K562 (cell line): ENCODE data around the gene CUTC. TPM values are rescaled to one million over a fixed set of nuclear protein-coding genes. Genes with fewer than 3 reads are reported as not detected.

Experiments
- ATAC-seq: fragments of 200-7000 bp; cut with Tn5 transposase; 3 replicates; pipeline ENCODE4 v1.9.1; 2020; ENCODE audit warnings: moderate library complexity
- BruUV-seq: library from RNA; stranded (reverse); fragments of 400-500 nt; replicated peaks from 2 replicates; lab custom pipeline; 2021; lab: Mats Ljungman, UMichigan
- CTCF ChIA-PET: fragments of 300-600 bp; formaldehyde crosslinking; extraction: SDS; loops from one replicate; lab custom pipeline; 2021; ENCODE audit warnings: low intra/inter-chr PET ratio; lab: Yijun Ruan, JAX
- POLR2A ChIA-PET: fragments of 300-600, 350-650 bp; sonication (Branson Sonifier 250); formaldehyde crosslinking; extraction: SDS; loops from one replicate; lab custom pipeline; 2021; ENCODE audit warnings: antibody characterized with exemption, inconsistent platforms; lab: Yijun Ruan, JAX
- DNase-seq, 4 experiments: peaks; one replicate each; pipeline versions ENCODE4 v3.0.0 to v3.0.0-alpha.2; 2011 to 2018; ENCODE audit warnings: low spot score in 3 of 4, mixed read lengths in 3 of 4; ENCODE audit errors: extremely low read depth in 1 of 4
- FAIRE-seq: peaks from 2 replicates; lab custom pipeline; 2011; peaks lifted over from hg19 to GRCh38; lab: Jason Lieb, UNC
- H2AFZ ChIP-seq: 2 replicates; pipeline ENCODE4 v1.6.0; 2011; ENCODE audit warnings: low read depth, low read length, control low read depth, inconsistent platforms
- H3K27ac ChIP-seq: fragments of 200-600 bp; 3 replicates; pipeline ENCODE4 v1.8.0; 2011; ENCODE audit warnings: low read depth, mild to moderate bottlenecking, control low read depth, inconsistent platforms, low read length, moderate library complexity, mixed read lengths; ENCODE audit errors: extremely low read depth
- H3K27me3 ChIP-seq, 2 experiments: fragments of 300-600 bp in 1 of 2; 2 replicates in 1 of 2; 3 replicates in 1 of 2; pipeline versions ENCODE4 v1.6.0 to v1.8.0; 2011; ENCODE audit warnings: inconsistent platforms in 2 of 2, low read length in 2 of 2, mild to moderate bottlenecking in 1 of 2, mixed read lengths in 1 of 2, moderate library complexity in 1 of 2; ENCODE audit not compliant: control insufficient read depth in 2 of 2, insufficient read depth in 2 of 2
- H3K36me3 ChIP-seq: fragments of 300-600 bp; 3 replicates; pipeline ENCODE4 v1.8.0; 2011; ENCODE audit warnings: mild to moderate bottlenecking, low read length, inconsistent platforms; ENCODE audit not compliant: control insufficient read depth, insufficient read depth
- H3K4me1 ChIP-seq, 2 experiments: fragments of 200-600 bp in 1 of 2; replicated peaks in 1 of 2; 2 replicates in 1 of 2; 3 replicates in 1 of 2; pipeline versions ENCODE4 v1.5.1 to v1.8.0; 2011; ENCODE audit warnings: inconsistent platforms in 2 of 2, low read length in 2 of 2, mild to moderate bottlenecking in 1 of 2, mixed read lengths in 1 of 2, moderate library complexity in 1 of 2; ENCODE audit not compliant: control insufficient read depth in 2 of 2, insufficient read depth in 2 of 2
- H3K4me2 ChIP-seq: 2 replicates; pipeline ENCODE4 v1.6.1; 2011; ENCODE audit warnings: low read length, control low read depth, inconsistent platforms, mixed read lengths; ENCODE audit not compliant: insufficient read depth
- H3K4me3 ChIP-seq: fragments of 200-600 bp; sonication (generic), shearing (Covaris generic); 2 replicates; pipeline ENCODE4 v1.5.1; 2016; ENCODE audit warnings: control low read depth, inconsistent platforms
- H3K79me2 ChIP-seq: fragments of 200-600 bp; 3 replicates; pipeline ENCODE4 v1.8.0; 2011; ENCODE audit warnings: low read length, inconsistent platforms; ENCODE audit not compliant: control insufficient read depth, insufficient read depth
- H3K9ac ChIP-seq, 2 experiments: 2 replicates each; pipeline versions ENCODE4 v1.6.0 to v1.6.1; 2011; ENCODE audit warnings: low read depth in 2 of 2, low read length in 2 of 2, control low read depth in 1 of 2, inconsistent platforms in 1 of 2, mild to moderate bottlenecking in 1 of 2, mixed read lengths in 1 of 2; ENCODE audit not compliant: insufficient read depth in 1 of 2
- H3K9me1 ChIP-seq: one replicate; pipeline ENCODE4 v1.6.0; 2011; ENCODE audit warnings: inconsistent platforms, mild to moderate bottlenecking, low read length, moderate library complexity; ENCODE audit not compliant: control insufficient read depth, insufficient read depth
- H3K9me3 ChIP-seq: replicated peaks from 2 replicates; pipeline ENCODE4 v1.5.1; 2011; ENCODE audit warnings: low read depth, low read length, inconsistent platforms; ENCODE audit not compliant: control insufficient read depth, insufficient read depth
- H4K20me1 ChIP-seq: replicated peaks from 2 replicates; pipeline ENCODE4 v1.6.1; 2011; ENCODE audit warnings: low read length, inconsistent platforms, mixed read lengths; ENCODE audit not compliant: control insufficient read depth, insufficient read depth
- FUS ChIP-seq: fragments of 200-400 bp; formaldehyde crosslinking; optimal IDR thresholded peaks from 2 replicates; pipeline ENCODE3; 2017; ENCODE audit warnings: low read depth, low read length
- MYNN ChIP-seq, 2 experiments: sonication (generic); formaldehyde crosslinking in 1 of 2; IDR thresholded peaks; 2 replicates each; pipeline versions ENCODE4 v1.5.0 to v1.6.1; 2016 to 2020; ENCODE audit warnings: antibody characterized with exemption in 1 of 2, missing genetic modification reagents in 1 of 2
- PHF20 ChIP-seq: fragments of 450-650 bp; IDR thresholded peaks from 2 replicates; pipeline ENCODE4 v1.6.1; 2018; ENCODE audit not compliant: partially characterized antibody
- PRMT5 ChIP-seq: sonication (generic); formaldehyde crosslinking; IDR thresholded peaks from 2 replicates; pipeline ENCODE4 v1.5.0; 2020; ENCODE audit warnings: missing genetic modification reagents
- RAD51 ChIP-seq: fragments of 450-650 bp; IDR thresholded peaks from 2 replicates; pipeline ENCODE4 v1.7.1; 2016; ENCODE audit warnings: low read depth, mild to moderate bottlenecking, borderline replicate concordance
- ZBTB7A ChIP-seq: IDR thresholded peaks from 2 replicates; pipeline ENCODE4 v1.6.1; 2011; ENCODE audit warnings: low read depth, mild to moderate bottlenecking, low read length, moderate library complexity, borderline replicate concordance; ENCODE audit not compliant: control insufficient read depth
- ZKSCAN8 ChIP-seq: fragments of 200-800 bp; sonication (Bioruptor generic); IDR thresholded peaks from 2 replicates; pipeline ENCODE4 v1.6.1; 2016; ENCODE audit warnings: missing genetic modification characterization, missing compliant biosample characterization
- ZNF143 ChIP-seq: sonication (generic); formaldehyde crosslinking; IDR thresholded peaks from 2 replicates; pipeline ENCODE4 v1.9.0; 2022; ENCODE audit warnings: mild to moderate bottlenecking, missing genetic modification reagents
- ZNF57 ChIP-seq: fragments of 450-650 bp; formaldehyde crosslinking; IDR thresholded peaks from 2 replicates; pipeline ENCODE4 v1.4.0; 2020; ENCODE audit warnings: mild to moderate bottlenecking, moderate library complexity
- WGBS: fragments of 100-300 bp; shearing (Covaris generic); methylation state at CpG from one replicate; pipeline ENCODE4 v1.1.6; 2016; ENCODE audit warnings: low coverage, mixed read lengths; ENCODE audit not compliant: insufficient coverage; ENCODE audit errors: missing lambda C conversion rate; 5-methylcytosine and 5-hydroxymethylcytosine counted together
- in situ Hi-C: fragments of 300-500 bp; cut with MboI; formaldehyde crosslinking; loops from 4 replicates; pipeline ENCODE4 v1.15.0; 2018; ENCODE audit warnings: inconsistent platforms, mixed read lengths
- intact Hi-C: fragments of 100-400 bp; cut with micrococcal nuclease; formaldehyde crosslinking; loops from 2 replicates; pipeline ENCODE4 v1.14.2; 2022
- polyA plus RNA-seq, 8 experiments: library from polyadenylated mRNA; depleted of rRNA in 4 of 8; stranded (reverse) in 5 of 8; unstranded in 3 of 8; fragments of >200 nt; fragmentation: Nextera tagmentation in 2 of 8; fragmentation: Illumina TruSeq in 1 of 8; extraction: Ambion mirVana in 2 of 8; extraction: Trizol in 1 of 8; gene quantifications; 2 replicates each; pipeline versions ENCODE4 v1.2.1 to v1.2.3, GENCODE V29; 2011 to 2014; ENCODE audit warnings: inconsistent platforms in 1 of 8, missing spikeins in 1 of 8
- total RNA-seq, 7 experiments: library from RNA; depleted of rRNA in 6 of 7; stranded (reverse); fragments of >200 nt in 6 of 7; fragmentation: Illumina TruSeq in 2 of 7; extraction: Trizol in 2 of 7; gene quantifications; 2 replicates each; pipeline versions ENCODE4 v1.2.1 to v1.2.3, GENCODE V29; 2011 to 2021; ENCODE audit warnings: low replicate concordance in 1 of 7
- TF ChIP-seq, protein P1 (sequence below): fragments of 250-450 bp; sonication (Bioruptor Pico); IDR thresholded peaks from 2 replicates; pipeline ENCODE4 v1.4.0; 2020; ENCODE audit warnings: mild to moderate bottlenecking, moderate library complexity
- TF ChIP-seq, protein P2 (sequence below): fragments of 450-650 bp; formaldehyde crosslinking; IDR thresholded peaks from 2 replicates; pipeline ENCODE4 v1.4.0; 2020; ENCODE audit warnings: mild to moderate bottlenecking, moderate library complexity
- TF ChIP-seq, protein P3 (sequence below): sonication (generic); formaldehyde crosslinking; IDR thresholded peaks from 2 replicates; pipeline ENCODE4 v1.8.0; 2022; ENCODE audit warnings: missing genetic modification reagents, mild to moderate bottlenecking, borderline replicate concordance

The CUTC gene
- total and polyA plus RNA-seq, 9 of the 15 experiments (the other 6 are each of a cell fraction or from before 2014, with no cell fraction given): 18.6 to 69.3 (median 32.3) TPM

DNA sequence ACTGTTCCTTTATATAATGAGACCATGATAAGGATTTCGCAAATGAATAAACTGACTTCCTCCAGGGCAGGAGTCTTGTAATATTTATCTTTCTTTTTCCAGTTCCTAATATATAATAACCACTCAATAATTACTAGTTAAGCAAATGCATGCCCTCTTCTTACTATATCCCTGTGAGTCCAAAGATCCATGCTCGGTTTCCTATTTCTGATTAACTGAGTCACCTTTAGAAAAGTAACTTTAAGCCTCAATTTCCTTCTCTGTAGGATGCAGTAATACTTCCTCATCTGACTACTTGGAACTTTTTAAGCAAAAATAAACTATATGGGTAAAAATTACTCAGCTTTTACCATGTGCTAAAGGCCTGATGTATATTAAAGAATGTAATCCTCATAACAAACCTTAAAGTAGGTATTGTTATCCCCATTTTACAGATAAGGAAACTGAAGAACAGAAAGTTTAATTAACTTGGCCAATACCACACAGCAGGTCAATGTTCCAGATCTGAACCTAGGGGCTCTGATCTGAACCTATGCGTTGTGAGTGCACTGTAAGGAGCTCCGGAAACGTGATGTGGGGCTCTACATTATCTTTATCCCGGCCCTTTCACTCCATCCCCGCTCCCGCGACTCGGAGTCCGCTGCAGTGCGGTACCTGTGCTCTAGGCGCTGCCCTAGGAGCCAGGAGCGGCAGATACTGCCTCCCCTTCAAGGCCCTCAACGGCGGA, 565 bp upstream of the CUTC start (continued):
- no peak for TF ChIP-seq RAD51
- TF ChIP-seq, protein P1, sequence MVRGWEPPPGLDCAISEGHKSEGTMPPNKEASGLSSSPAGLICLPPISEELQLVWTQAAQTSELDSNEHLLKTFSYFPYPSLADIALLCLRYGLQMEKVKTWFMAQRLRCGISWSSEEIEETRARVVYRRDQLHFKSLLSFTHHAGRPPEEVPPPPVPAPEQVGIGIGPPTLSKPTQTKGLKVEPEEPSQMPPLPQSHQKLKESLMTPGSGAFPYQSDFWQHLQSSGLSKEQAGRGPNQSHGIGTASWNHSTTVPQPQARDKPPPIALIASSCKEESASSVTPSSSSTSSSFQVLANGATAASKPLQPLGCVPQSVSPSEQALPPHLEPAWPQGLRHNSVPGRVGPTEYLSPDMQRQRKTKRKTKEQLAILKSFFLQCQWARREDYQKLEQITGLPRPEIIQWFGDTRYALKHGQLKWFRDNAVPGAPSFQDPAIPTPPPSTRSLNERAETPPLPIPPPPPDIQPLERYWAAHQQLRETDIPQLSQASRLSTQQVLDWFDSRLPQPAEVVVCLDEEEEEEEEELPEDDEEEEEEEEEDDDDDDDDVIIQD (CRISPR knock-in tag): no peak
- no peak for TF ChIP-seq FUS
- TF ChIP-seq PHF20: peak; percentile 88
- no peak for TF ChIP-seq ZKSCAN8 (CRISPR knock-in tag)
- TF ChIP-seq, all 486 proteins: peak for 16

DNA sequence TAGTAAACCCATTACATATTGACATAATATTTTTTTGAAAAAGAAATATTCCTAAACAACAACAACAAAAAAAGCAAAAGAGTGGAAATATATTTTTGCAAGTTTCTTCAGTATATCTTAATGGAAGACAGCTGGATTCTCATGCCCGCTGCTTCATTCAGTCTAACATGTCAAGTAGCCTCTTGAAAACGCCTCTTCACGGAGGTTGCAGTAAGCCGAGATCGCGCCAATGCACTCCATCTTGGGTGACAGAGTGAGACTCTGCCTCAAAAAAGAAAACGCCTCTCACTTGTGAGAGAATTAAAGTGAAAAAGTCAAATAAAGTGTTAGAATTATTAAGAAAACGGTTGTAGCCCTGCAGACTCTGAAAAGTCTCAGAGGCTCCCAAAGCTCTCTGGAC, 1.3 kb downstream of the CUTC start:
- BruUV-seq: no TSS peak
- Histone ChIP-seq H3K36me3 (peaks cover 30% of the 10 kb centered on the region; the same call in 1 of the 3 replicates), H3K4me2 (peak overlapping the region; percentile 62), H3K9ac (peak overlapping the region; percentile 37 to 61; a peak in 2 of 4 replicates), H3K27me3 (no peaks in the 10 kb centered on the region), H2AFZ (0 out of 2 replicates have a peak overlapping the region, but pooled peaks have one; percentile 44), H3K4me1 (no peaks in the 10 kb centered on the region; a peak in 2 of 5 replicates), H3K9me1 (no peaks in the 10 kb centered on the region), H3K27ac (0 out of 3 replicates have a peak overlapping the region, but pooled peaks have one; percentile 25), H3K79me2 (peaks cover 34% of the 10 kb centered on the region), H3K9me3 (no peaks in the 10 kb centered on the region), H3K4me3 (0 out of 2 replicates have a peak overlapping the region, but pooled peaks have one; percentile 24), H4K20me1 (no peaks in the 10 kb centered on the region)
- CTCF ChIA-PET: no interaction called here
- POLR2A ChIA-PET: interaction anchor here (0.7 to 2.7 kb wide), 3 partner anchors 10 to 303 kb away, joined by 3 to 16 read pairs (median 3); partner anchors contain the start of gene GOT1
- WGBS: 36% methylated on average over 8 of the region's 8 CpGs
- intact Hi-C loops: no loop called here
- FAIRE-seq (no peak), DNase-seq (peak in 1 of 4 experiments; percentile 22), ATAC-seq (no peak)
- TF ChIP-seq ZNF57 (CRISPR knock-in tag): no peak
- TF ChIP-seq, protein P2, sequence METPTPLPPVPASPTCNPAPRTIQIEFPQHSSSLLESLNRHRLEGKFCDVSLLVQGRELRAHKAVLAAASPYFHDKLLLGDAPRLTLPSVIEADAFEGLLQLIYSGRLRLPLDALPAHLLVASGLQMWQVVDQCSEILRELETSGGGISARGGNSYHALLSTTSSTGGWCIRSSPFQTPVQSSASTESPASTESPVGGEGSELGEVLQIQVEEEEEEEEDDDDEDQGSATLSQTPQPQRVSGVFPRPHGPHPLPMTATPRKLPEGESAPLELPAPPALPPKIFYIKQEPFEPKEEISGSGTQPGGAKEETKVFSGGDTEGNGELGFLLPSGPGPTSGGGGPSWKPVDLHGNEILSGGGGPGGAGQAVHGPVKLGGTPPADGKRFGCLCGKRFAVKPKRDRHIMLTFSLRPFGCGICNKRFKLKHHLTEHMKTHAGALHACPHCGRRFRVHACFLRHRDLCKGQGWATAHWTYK: no peak
- no peak for TF ChIP-seq MYNN (IDR thresholded peaks at IDR 0.05)
- no peak for TF ChIP-seq MYNN (CRISPR knock-in tag; IDR thresholded peaks at IDR 0.05)
- TF ChIP-seq ZNF143 (CRISPR knock-in tag): no peak
- TF ChIP-seq, protein P3, sequence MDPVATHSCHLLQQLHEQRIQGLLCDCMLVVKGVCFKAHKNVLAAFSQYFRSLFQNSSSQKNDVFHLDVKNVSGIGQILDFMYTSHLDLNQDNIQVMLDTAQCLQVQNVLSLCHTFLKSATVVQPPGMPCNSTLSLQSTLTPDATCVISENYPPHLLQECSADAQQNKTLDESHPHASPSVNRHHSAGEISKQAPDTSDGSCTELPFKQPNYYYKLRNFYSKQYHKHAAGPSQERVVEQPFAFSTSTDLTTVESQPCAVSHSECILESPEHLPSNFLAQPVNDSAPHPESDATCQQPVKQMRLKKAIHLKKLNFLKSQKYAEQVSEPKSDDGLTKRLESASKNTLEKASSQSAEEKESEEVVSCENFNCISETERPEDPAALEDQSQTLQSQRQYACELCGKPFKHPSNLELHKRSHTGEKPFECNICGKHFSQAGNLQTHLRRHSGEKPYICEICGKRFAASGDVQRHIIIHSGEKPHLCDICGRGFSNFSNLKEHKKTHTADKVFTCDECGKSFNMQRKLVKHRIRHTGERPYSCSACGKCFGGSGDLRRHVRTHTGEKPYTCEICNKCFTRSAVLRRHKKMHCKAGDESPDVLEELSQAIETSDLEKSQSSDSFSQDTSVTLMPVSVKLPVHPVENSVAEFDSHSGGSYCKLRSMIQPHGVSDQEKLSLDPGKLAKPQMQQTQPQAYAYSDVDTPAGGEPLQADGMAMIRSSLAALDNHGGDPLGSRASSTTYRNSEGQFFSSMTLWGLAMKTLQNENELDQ (CRISPR knock-in tag): no peak
- no peak for TF ChIP-seq ZBTB7A
- no peak for TF ChIP-seq PRMT5 (CRISPR knock-in tag)
- in situ Hi-C loops: no loop called here
